ENCODE measurements around the gene NECAB2.
"Not testable (repeated sequence)": the region's sequence is repeated elsewhere in the genome, so short reads cannot be mapped to it uniquely, and the experiment has no call there.

The NECAB2 gene

DNA sequence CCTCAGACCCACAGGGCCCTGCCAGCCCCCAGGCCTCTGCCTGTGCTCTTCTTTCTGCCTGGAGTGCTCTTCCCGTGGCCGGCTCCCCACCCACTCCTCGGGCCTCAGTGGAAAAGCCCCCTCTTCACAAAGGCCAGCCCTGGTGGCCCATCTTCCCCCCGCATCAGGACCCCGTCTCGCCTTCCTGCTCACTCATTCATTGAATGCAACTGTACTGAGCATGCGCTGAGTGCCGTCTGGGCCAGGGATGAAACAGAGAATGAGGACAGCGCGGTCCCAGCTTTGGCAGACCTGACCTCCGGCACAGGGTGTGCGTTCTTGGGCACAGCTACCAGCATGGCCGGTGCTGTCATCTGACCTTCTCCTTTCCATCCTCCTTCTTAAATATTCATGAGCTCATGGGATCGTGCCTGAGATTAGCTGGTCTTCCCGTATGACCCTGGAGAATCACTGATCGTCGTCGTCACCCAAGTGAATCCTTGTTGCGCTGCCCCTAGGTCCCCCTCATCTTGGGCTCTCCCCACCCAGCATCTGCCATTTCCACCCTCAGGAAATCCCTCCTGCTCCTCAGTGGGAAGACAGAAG lies 31.4 kb upstream of the NECAB2 start:
- DNase-seq (ENCODE audit: low read depth in 2 of 2): no peak

DNA sequence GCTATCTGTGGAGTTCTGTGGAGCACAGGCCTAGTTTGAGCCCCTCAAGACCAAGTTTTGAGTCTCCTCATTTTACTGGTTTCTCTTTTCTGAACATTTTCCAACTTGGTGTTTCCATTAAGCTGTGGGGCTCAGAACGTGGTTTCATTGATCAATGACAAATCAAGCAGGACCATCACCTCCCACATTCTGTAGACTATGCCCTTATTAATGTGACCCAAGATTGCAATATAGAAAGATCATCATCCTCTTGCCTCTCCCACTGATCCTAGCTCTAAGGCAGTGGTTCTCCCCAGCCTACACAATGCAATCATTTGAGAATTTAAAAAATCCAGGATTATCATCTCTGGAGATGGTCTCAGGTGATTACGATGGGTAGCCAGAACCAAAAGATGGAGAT lies 30.8 kb upstream of the NECAB2 start:
- DNase-seq (ENCODE audit: low read depth in 2 of 2): no peak

DNA sequence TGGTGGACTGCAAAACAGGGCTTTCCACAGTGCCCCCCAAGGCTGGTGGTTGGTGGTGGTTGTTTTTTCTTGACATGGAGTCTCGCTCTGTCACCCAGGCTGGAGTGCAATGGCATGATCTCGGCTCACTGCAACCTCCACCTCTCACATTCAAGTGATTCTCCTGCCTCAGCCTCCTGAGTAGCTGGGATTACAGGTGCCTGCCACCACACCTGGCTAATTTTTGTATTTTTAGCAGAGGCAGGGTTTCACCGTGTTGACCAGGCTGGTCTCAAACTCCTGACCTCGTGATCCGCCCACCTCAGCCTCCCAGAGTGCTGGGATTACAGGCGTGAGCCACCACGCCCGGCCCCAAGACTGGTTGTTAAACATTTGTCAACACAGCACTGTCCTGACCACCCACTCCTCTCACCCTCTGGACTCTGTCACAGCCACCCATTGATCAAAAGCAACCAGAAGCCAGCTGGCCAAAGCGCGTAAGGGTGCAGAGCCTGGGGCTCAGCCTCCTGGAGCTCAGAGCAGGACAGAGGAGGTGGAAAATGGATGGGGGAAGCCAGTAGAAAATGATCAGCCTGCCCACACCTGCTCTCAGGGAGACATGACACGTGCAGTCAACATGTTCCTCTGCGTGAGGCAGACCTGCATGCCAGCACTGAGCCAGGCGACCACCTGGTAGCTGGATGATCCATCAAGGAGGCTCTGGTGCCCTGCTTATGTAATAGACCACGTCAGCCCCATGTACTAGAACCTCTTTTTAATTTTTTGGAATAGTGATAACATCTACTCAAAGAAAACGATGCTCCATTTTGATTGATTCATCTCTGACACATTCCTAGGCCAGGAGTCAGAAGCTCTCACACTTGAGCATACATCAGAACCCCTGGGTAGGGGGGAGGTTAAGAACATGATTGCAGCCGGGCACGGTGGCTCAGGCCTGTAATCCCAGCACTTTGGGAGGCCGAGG lies 29.8 kb upstream of the NECAB2 start:
- no peak for DNase-seq (ENCODE audit: low read depth in 2 of 2)

DNA sequence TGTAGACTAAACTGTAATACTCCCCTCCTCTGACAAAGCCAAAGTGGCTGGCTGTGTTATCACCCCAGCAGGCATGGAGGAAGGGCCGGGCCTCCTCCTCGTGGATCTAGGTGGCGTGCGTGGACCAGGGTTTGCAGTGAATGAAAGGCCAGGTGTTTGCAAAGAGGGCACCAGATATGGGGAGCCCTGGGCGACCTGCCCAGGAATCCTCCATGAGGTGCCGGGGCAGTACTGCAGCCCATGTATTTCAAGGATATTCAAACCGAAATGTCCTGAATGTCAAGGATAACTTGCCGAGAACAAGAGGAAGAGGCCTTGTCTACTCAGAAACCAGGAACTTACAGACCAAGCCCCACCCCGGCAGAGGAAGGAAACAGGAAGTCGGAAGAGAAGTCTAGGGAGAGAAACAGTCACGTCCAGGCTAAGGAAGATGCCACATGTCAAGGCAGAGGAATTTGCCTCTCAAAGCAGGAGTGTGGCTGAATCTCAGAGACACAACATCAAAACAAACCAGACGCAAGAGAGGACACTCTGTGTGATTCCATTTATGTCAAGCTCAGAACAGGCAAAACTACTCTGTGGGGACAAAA lies 28.7 kb upstream of the NECAB2 start:
- DNase-seq (ENCODE audit: low read depth in 2 of 2): no peak

DNA sequence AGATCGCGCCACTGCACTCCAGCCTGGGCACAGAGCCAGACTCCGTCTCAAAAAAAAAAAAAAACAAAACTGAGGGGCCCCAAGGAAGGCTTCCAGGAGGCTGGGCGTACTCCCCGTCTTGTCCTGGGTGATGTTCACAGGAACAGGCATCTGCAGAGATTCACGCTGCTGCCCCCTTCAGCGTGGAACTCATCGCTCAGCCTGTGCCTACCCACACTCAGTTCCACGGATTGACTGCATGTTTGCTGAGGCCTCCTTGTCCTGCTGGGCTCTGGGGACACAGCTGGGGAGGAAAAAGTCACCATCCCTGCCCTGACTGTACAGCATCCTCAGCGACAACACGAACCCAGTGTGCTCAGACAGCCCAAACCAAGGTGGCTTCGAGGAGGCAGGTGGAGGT lies 27.9 kb upstream of the NECAB2 start:
- no peak for DNase-seq (ENCODE audit: low read depth in 2 of 2)

DNA sequence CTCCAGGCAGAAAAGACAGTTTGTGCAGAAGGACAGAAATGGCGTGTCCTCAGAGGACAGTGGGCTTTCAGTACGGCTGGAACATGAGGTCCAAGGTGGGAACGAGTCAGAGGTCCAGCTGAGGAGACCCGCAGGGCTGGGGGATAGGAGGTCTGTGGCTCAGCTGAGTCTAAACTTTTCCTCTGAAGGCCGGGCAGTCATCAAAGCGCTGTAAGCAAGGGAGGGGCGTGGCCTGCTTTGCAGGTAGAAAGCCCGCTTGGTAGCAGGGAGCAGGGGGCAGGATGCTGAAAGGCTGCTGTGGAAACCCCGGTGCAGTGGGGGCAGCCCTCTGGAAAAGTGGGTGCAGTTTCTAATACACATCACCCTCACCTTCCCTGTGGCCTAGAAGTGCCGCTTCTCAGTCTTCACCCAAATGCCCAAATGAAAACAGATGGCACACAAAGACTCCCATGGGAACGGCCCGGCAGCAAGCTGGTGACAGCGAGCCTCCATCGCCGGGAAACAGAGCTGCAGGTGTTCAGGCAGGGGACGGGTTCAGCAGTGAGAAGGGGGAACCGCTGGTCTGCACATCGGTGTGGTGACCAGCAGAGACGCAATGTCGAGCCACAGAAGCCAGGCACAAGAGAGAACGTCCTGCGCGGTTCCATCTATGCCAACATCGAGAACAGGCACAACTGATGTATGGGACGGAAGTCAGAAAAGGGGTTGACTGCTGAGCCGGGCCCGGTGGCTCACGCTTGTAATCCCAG lies 27.2 kb upstream of the NECAB2 start:
- no peak for DNase-seq (ENCODE audit: low read depth in 2 of 2)

DNA sequence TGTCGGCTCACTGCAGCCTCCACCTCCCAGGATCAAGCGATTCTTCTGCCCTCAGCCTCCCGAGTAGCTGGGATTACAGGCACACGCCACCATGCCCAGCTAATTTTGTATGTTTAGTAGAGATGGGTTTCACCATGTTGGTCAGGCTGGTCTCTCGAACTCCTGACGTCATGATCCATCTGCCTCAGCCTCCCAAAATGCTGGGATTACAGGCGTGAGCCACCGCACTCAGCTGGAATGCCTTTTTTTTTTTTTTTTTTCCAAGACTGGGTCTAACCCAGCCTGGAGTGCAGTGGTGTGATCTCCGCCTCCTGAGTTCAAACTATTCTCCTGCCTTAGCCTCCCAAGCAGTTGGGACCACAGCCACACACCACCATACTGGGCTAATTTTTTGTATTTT lies 26.5 kb upstream of the NECAB2 start:
- not testable (repeated sequence) for DNase-seq (ENCODE audit: low read depth in 2 of 2)

DNA sequence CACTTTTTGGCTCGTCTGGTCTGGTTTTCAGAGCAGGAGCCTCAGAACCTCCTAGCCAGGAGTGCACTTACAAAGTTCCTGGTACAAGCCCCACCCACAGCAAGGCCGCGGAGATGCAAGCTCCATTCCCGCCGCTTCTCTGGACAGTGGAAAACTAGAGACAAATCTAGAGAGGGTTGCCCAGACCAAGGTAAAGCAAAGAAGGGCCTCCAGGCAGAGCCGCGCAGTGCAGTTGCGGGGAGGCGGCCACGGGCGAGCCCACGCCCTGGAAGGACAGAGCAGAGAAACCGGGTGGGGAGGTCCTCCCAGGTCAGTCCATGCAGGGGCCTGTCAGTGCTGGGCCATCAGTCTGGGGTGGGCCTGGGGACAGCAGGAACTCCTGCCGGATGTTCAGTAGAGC lies 26.0 kb upstream of the NECAB2 start:
- no peak for DNase-seq (ENCODE audit: low read depth in 2 of 2)

DNA sequence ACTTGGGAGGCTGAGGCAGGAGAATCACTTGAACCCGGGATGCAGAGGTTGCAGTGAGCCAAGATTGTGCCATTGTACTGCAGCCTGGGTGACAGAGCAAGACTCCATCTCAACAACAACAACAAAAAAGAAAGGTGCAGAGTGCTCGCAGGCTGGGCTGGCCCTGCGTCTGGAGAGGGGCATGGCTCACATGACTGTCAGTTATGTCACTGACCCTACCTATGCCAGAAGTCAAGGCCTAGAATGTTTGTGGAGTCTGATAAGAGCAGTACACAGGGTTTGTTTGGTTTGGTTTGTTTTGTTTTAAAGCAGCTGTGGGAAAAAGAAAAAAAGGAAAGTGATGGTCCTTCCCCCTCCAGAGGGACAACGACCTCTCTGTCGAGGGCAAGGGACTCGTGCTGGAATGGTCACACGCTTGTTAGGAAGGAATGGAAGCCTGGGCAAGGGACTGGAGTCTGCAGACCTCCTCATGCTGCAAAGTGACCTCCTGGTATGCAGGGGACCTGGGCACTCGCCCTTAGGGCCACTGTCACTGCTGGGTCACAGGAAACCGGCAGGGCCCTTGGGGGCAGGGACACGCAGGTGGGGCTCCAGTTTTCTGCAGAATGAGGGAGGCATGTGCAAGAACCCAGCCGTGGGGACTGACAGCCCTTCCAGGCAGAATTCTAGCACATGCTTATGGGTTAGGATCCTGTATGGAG lies 25.1 kb upstream of the NECAB2 start:
- DNase-seq (ENCODE audit: low read depth in 2 of 2): no peak

DNA sequence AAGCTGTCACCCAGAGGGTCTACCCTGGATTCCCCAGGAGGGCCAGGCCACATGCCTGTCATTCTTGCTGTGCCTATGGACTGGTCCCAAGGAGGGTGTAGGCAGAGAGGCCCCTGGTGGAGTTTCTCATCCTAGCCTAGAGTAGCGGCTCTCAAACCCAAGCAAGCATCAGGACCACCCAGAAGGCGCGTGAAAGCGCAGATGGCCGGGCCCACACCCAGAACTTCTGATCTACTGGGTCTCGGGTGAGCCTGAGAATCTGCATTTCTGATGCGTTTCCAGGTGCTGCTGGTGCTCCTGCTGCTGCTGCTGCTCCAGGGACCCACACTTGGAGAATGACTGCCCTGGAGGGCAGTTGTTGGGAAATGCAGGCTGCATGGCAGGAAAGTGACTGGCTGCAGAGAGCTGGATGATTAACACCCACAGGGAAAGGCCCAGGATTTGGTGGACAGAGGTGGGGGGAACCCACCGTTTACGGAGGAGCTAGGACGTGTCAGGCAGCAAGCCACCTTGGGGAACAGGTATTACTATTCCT lies 24.5 kb upstream of the NECAB2 start:
- DNase-seq (ENCODE audit: low read depth in 2 of 2): no peak

DNA sequence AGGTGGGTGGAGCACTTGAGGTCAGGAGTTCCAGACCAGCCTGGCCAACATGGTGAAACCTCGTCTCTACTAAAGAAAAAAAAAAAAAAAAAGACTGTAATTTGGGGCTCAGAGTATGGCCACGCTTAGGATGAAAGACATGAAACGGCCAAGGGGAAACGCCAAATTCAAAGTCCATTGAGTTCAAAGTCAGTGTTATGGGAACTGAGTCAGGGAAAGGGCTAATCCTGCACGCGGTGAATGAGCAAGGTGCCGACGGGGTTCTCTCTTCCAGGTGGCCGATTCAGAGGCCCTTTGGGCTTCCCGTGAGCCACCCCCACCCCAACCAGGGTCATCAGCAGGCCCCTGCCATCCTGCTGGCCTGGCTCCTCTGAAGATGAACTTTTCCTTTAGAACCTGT lies 22.5 kb upstream of the NECAB2 start:
- DNase-seq (ENCODE audit: low read depth in 2 of 2): no peak

DNA sequence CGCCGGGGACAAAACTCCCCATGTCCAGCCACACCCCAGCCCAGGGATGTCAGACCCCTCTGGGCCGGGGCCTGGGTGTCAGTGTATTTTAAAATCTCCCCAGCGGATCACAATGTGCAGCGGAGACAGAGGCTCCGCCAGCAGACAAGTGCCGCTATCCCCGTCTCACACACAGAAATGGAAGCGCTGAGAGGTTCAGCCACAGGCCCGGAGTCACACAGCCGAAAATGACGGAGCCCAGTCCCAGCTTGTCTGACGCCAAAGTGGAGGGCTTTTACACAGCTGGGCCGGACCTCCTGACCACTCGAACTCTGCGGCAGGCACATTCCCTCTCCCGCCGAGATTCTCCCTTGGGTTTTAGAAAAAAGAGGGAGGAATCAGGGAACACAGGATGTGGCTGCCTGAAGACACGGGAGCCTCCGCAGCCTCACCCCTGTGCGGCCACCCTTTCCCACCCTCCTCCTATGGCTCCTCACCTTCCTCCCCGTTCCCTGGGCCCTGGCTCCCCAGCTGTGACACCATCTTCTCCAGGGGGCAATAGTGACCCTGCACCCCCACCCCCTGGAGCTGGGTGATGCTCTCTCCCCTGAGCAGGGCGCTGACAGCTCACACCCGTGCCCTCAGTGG lies 21.8 kb upstream of the NECAB2 start:
- DNase-seq (ENCODE audit: low read depth in 2 of 2): no peak

DNA sequence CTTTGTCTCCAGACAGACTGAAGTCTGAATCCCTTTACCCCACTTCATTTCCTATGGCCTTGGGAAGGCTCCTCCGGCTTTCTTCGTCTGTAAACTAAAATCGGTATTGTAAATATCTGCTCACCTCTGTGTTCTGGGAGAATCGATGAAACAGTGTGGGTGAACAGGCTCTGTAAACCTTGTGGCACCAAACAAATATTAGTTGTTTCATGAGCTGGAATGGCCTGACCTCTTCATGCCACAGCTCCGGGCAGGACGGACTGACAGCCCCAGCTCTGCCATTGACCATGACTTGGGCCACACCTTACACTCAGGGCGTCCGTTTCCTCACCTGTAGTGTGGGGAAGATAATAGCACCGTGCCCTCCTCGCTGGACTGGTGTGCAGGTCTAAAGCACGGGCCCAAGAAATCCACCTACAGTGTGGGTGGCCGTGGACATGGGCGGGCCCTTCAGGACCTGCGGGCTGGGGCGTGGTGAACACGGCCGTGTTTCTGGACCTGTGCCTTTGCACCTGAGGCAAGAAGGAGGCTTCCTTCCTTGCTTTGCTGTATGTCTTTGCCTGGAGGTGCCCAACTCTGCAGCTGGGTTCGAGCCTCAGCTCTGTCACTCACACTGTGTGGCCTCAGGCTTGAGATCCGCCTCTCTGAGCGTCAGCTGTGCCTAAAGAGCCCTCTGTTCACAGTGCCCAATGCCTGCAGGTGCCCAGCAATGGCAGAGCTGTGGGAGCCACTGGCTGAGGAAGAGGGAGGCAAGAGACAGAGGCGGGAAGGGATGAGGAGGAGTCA lies 21.1 kb upstream of the NECAB2 start:
- no peak for DNase-seq (ENCODE audit: low read depth in 2 of 2)

DNA sequence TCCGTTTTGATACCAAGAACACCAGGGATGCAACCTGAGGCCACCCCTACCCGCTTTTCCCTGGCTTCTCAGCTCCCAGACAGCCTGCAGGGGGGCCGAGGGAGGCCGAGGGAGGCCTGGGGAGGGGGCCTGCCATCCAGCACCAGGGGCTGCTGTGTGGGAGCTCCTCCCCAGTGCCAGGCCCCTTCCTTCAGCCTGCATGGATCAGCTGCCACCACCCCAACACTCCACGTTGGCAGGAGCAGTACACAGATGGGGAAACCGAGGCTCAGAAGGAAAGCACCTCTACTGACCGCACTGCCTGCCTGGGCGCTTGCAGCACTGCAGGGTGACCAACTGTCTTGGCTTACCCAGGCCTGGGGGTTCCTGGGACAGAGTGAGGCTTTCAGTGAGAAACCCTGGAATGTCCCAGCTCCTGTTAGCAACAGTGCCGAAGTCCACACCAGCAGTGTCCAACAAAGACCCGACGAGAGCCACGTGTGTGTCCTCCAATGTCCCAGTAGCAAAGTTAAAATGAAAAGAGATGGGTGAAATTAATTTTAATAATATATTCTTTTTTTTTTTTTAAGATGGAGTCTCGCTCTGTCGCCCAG lies 20.3 kb upstream of the NECAB2 start:
- no peak for DNase-seq (ENCODE audit: low read depth in 2 of 2)

DNA sequence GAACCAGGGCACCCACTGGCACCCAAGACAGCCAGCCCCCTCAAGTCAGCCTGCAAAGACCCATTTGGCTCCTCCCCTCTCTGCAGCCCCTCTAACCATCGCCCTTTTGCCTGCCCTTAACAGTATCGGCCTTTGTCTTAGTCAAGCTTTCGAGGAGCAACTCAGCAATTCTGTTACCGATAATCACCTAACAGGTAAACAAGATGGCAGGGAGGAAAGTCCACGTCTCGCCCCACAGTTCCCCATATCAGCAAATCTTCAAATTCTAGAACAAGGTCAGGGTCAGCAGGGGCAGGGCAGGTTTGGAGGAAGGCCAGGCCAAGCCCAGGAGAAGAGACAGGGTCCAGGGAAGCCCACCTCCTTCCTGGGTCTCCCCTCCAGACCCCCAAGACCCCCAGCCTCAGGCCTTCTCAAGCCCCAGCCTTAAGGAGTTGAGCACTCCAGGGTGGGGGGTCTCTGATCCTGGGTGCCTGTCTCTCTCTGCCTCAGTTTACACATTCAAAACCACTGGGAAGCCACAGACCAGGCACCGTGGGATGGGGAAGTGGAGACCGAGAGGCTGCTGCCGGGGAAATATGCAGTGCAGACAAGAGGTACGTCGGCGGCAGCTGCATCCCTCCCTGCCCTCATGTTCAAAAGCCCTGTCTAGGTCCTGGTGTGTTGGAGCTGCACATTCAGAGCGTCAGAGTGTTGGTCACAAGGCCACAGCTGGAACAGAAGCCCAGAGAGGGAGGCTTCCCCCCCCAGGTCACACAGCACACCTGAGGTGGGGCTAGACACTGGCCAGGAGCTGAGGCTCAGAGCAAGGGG lies 18.9 kb upstream of the NECAB2 start:
- no peak for DNase-seq (ENCODE audit: low read depth in 2 of 2)

DNA sequence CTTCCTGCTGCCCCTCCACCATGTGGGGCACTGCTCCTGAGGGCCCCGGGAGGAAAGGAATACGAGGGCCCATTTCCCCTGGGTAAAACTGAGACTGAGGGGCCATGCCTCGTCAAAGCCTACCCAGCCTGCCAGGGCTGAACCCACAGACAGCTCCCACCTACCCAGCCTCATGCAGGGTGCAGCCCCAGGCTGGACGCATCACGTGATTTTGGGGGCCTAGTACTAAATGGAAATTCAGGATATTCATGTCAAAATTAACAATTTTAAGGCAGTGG lies 18.4 kb upstream of the NECAB2 start:
- no peak for DNase-seq (ENCODE audit: low read depth in 2 of 2)

DNA sequence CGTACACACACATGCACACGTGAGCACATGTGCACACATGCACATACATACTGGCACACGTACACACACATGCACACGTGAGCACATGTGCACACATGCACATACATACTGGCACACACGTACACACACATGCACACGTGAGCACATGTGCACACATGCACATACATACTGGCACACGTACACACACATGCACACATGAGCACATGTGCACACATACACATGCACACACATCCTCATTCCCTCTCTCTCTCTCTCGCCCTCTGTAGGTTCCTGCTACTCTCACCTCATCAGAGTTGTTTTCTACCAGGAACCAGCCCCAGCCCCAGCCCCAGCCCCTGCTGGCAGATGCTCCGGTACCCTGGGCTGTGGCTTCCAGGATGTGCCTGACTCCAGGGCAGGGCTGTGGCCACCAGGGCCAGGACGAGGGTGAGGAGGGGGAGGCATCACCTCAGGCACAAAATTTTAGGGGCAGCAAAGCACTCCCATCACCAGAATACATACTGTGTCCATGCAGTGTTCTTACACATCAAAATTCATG lies 17.1 kb upstream of the NECAB2 start:
- DNase-seq (ENCODE audit: low read depth in 2 of 2): not testable (repeated sequence)

DNA sequence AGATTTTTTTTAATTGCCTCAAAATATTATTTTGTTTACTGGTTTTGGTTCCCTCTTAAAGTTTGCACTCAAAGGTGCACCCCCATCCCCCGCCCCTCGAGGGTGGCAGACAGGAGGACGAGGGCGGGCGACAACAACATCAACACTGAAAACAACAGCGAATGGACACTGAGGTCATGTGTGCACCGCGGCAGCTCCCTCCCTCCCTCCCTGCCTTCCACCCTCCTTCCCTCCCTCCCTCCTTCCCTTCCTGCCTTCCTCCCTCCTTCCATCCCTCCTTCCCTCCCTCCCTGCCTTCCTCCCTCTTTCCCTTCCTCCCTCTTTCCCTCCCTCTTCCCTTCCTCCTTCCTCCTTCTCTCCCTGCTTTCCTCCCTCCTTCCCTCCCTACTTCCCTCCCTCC lies 16.5 kb upstream of the NECAB2 start:
- DNase-seq (ENCODE audit: low read depth in 2 of 2): no peak

DNA sequence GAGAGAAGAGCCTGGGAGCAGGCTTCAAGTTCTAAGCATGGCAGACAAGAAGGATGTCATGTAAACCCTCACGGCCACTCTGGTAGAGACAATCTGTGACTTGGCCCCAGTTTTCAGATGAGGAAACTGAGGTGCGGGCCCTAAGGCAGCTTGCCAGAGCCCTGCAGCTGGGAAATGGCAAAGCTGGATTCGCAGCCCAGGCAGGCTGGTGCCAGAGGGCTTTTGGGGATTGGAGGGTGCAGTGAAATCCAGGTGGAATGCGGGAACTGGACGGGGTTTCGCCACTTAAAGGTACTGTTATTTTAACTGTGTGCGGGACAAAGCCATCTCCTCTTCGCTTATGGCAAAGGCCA lies 15.5 kb upstream of the NECAB2 start:
- DNase-seq (ENCODE audit: low read depth in 2 of 2): no peak
